GM11168 (cell line): ENCODE data around the gene SYNGR3.

Experiments
- in situ Hi-C: fragments of 300-500 bp; cut with MboI; formaldehyde crosslinking; loops from one replicate; pipeline ENCODE4 v1.12.0; 2022; ENCODE audit warnings: low sequenced_read_pairs; ENCODE audit not compliant: unreplicated experiment

Gene SYNGR3

GRCh38 chr16:2036200-2036966 lies 46.6 kb downstream of the SYNGR3 start:
- in situ Hi-C loops: no loop called here

GRCh38 chr16:2037115-2037514 lies 47.3 kb downstream of the SYNGR3 start:
- in situ Hi-C loops: no loop called here

GRCh38 chr16:2037647-2038381 lies 48.0 kb downstream of the SYNGR3 start:
- in situ Hi-C loops: no loop called here

- in situ Hi-C loops: no loop called here
Observed at GRCh38 chr16:2038382-2039231, 48.8 kb downstream of the SYNGR3 start.

GRCh38 chr16:2039274-2040031 lies 49.7 kb downstream of the SYNGR3 start:
- in situ Hi-C loops: no loop called here

GRCh38 chr16:2040041-2040786 lies 50.4 kb downstream of the SYNGR3 start:
- in situ Hi-C loops: no loop called here

GRCh38 chr16:2040787-2041522 lies 51.2 kb downstream of the SYNGR3 start:
- in situ Hi-C loops: no loop called here

GRCh38 chr16:2042171-2042985 lies 52.6 kb downstream of the SYNGR3 start:
- in situ Hi-C loops: no loop called here

GRCh38 chr16:2042986-2043666 lies 53.4 kb downstream of the SYNGR3 start:
- in situ Hi-C loops: no loop called here
